Transverse colon (tissue), 3 donors: ENCODE data around the gene CLCA4.

ENCODE experiments used
- CTCF ChIP-seq, 5 experiments: fragments of 200-600 bp in 3 of 5; fragments of 450-650 bp in 2 of 5; sonication (generic) in 3 of 5; IDR thresholded peaks; 1 replicate in 2 of 5; 2 replicates in 3 of 5; pipeline ENCODE4 v1.5.1; 2016 to 2017; ENCODE audit warnings: antibody characterized with exemption in 5 of 5, inconsistent platforms in 3 of 5, mild to moderate bottlenecking in 2 of 5, moderate library complexity in 1 of 5
- EP300 ChIP-seq: sonication (generic); formaldehyde crosslinking; IDR thresholded peaks from one replicate; pipeline ENCODE4 v1.6.1; 2017; ENCODE audit warnings: antibody characterized with exemption, low read depth

- TF ChIP-seq CTCF (IDR thresholded peaks at IDR 0.05) = no peak
- TF ChIP-seq EP300 = no peak
Measured at GRCh38 chr1:86621286-86621685, 74.4 kb downstream of the CLCA4 start.
